Calu3 (cell line): ENCODE results near the gene ACSM2A. TPM values are rescaled to one million over a fixed set of nuclear protein-coding genes. Genes with fewer than 3 reads are reported as not detected.
"Not testable (repeated sequence)": the region's sequence is repeated elsewhere in the genome, so short reads cannot be mapped to it uniquely, and the experiment has no call there.

Experiments
- BruUV-seq: library from RNA; stranded (reverse); fragments of 400-500 nt; replicated peaks from 2 replicates; lab custom pipeline; 2021; lab: Mats Ljungman, UMichigan
- CTCF ChIA-PET: fragments of 300-600 bp; sonication (Branson Sonifier 250); formaldehyde crosslinking; loops from one replicate; lab custom pipeline; 2022; ENCODE audit warnings: antibody characterized with exemption; lab: Charles Lee
- DNase-seq: peaks from one replicate; pipeline ENCODE4 v3.0.0; 2022
- H3K27ac Mint-ChIP-seq: one replicate; pipeline ENCODE4 v1.8.0; 2022; ENCODE audit warnings: mixed read lengths; ENCODE audit not compliant: unreplicated experiment
- H3K27me3 Mint-ChIP-seq: one replicate; pipeline ENCODE4 v1.8.0; 2022; ENCODE audit warnings: mixed read lengths; ENCODE audit not compliant: unreplicated experiment
- H3K36me3 Mint-ChIP-seq: one replicate; pipeline ENCODE4 v1.8.0; 2022; ENCODE audit warnings: mild to moderate bottlenecking, moderate library complexity, mixed read lengths; ENCODE audit not compliant: insufficient read depth, unreplicated experiment
- H3K4me1 Mint-ChIP-seq: one replicate; pipeline ENCODE4 v1.8.0; 2022; ENCODE audit warnings: mild to moderate bottlenecking, low read depth, mixed read lengths; ENCODE audit not compliant: unreplicated experiment
- H3K4me3 Mint-ChIP-seq: one replicate; pipeline ENCODE4 v1.8.0; 2022; ENCODE audit warnings: mild to moderate bottlenecking, low read depth, moderate library complexity, mixed read lengths; ENCODE audit not compliant: unreplicated experiment
- H3K9me3 Mint-ChIP-seq: one replicate; pipeline ENCODE4 v1.8.0; 2022; ENCODE audit warnings: low read depth, mixed read lengths; ENCODE audit not compliant: unreplicated experiment
- CTCF ChIP-seq: fragments of 200-600 bp; IDR thresholded peaks from one replicate; pipeline ENCODE4 v1.8.0; 2022; ENCODE audit warnings: antibody characterized with exemption; ENCODE audit not compliant: unreplicated experiment
- intact Hi-C: fragments of 100-400 bp; cut with micrococcal nuclease; formaldehyde crosslinking; loops from one replicate; pipeline ENCODE4 v1.10.0; 2022; ENCODE audit not compliant: unreplicated experiment
- total RNA-seq: library from RNA; stranded (reverse); gene quantifications from 2 replicates; pipeline ENCODE4 v1.2.3, GENCODE V29; 2022

The ACSM2A gene
- total RNA-seq, 1 experiment from 2014 or later, result not detected

GRCh38 chr16:20410121-20410723 lies 41.1 kb upstream of the ACSM2A start:
- no peaks in the 10 kb centered on the region for H3K36me3 Mint-ChIP-seq
- H3K9me3 Mint-ChIP-seq, result no peaks in the 10 kb centered on the region
- no peaks in the 10 kb centered on the region for H3K4me1 Mint-ChIP-seq
- BruUV-seq, result no TSS peak
- no peak for DNase-seq
- intact Hi-C loops, result no loop called here
- CTCF ChIA-PET, result no interaction called here
- H3K4me3 Mint-ChIP-seq, result no peak overlapping the region
- H3K27me3 Mint-ChIP-seq, result peaks cover 17% of the 10 kb centered on the region
- no peak overlapping the region for H3K27ac Mint-ChIP-seq
- no peak for TF ChIP-seq CTCF

GRCh38 chr16:20411055-20411454 lies 40.3 kb upstream of the ACSM2A start:
- H3K9me3 Mint-ChIP-seq, result no peaks in the 10 kb centered on the region
- H3K27me3 Mint-ChIP-seq, result peaks cover 23% of the 10 kb centered on the region
- H3K4me3 Mint-ChIP-seq, result no peak overlapping the region
- intact Hi-C loops, result no loop called here
- H3K27ac Mint-ChIP-seq, result no peak overlapping the region
- no peaks in the 10 kb centered on the region for H3K36me3 Mint-ChIP-seq
- H3K4me1 Mint-ChIP-seq, result no peaks in the 10 kb centered on the region
- no peak for DNase-seq
- BruUV-seq, result no TSS peak
- CTCF ChIA-PET, result no interaction called here
- TF ChIP-seq CTCF, result no peak

GRCh38 chr16:20415541-20415940 lies 35.8 kb upstream of the ACSM2A start:
- Mint-ChIP-seq H3K36me3 (no peaks in the 10 kb centered on the region), H3K9me3 (no peaks in the 10 kb centered on the region), H3K4me1 (no peaks in the 10 kb centered on the region), H3K27me3 (peaks cover 41% of the 10 kb centered on the region), H3K4me3 (no peak overlapping the region), H3K27ac (no peak overlapping the region)
- intact Hi-C loops, result no loop called here
- CTCF ChIA-PET, result interaction anchor here (0.7 kb wide), 1 partner anchor 26 kb away, joined by 3 read pairs; no protein-coding TSS in a partner anchor
- BruUV-seq, result no TSS peak
- no peak for TF ChIP-seq CTCF
- DNase-seq, result no peak

DNA sequence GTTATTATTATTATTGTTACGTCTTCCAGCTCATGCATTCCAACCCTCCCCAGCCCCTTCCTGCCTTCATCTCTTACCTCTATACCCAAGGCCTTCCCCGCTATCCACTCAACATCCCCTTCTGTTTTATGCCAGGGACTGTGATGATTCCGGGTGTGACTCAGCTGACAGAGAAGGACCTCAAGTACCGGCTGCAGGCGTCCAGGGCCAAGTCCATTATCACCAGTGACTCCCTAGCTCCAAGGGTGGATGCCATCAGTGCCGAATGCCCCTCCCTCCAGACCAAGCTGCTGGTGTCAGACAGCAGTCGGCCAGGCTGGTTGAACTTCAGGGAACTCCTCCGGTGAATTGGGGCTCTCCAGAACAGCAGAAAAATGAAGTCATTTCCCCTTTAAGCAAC lies 32.2 kb upstream of the ACSM2A start:
- H3K36me3 Mint-ChIP-seq, H3K27ac Mint-ChIP-seq, BruUV-seq, intact Hi-C loops, H3K9me3 Mint-ChIP-seq, H3K4me1 Mint-ChIP-seq, H3K4me3 Mint-ChIP-seq, CTCF ChIA-PET, DNase-seq: not testable (repeated sequence)
- peaks cover 47% of the 10 kb centered on the region for H3K27me3 Mint-ChIP-seq

DNA sequence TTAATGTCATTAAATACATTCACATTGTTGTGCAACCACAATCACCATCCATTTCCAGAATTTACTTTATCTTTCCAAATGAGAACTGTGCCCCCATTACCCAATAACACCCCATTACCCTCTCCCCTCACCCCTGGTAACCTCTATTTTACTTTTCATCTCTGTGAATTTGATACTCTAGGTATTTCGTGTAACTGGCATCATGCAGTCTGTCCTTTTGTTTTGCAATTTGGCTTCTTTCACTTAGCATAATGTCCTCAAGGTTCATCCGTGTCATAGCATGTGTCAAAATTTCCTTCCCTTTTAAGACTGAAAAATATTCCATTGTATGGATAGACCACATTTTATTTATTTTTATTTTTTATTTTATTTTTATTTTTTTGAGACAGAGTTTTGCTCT lies 29.6 kb upstream of the ACSM2A start:
- H3K4me1 Mint-ChIP-seq, H3K27ac Mint-ChIP-seq, H3K36me3 Mint-ChIP-seq, BruUV-seq, H3K4me3 Mint-ChIP-seq, CTCF ChIA-PET, H3K9me3 Mint-ChIP-seq, DNase-seq: not testable (repeated sequence)
- intact Hi-C loops, result loop anchor here (10.0 kb wide), 1 partner anchor 173 kb away; no protein-coding TSS in a partner anchor
- peaks cover 38% of the 10 kb centered on the region for H3K27me3 Mint-ChIP-seq

GRCh38 chr16:20423772-20424128 lies 27.6 kb upstream of the ACSM2A start:
- H3K9me3 Mint-ChIP-seq, DNase-seq, H3K27ac Mint-ChIP-seq, BruUV-seq, H3K36me3 Mint-ChIP-seq, CTCF ChIA-PET, H3K4me1 Mint-ChIP-seq, H3K4me3 Mint-ChIP-seq: not testable (repeated sequence)
- intact Hi-C loops, result loop anchor here (10.0 kb wide), 1 partner anchor 171 kb away; no protein-coding TSS in a partner anchor
- peaks cover 39% of the 10 kb centered on the region for H3K27me3 Mint-ChIP-seq
